ENCODE measurements around the gene TUBB1.
A peak's percentile ranks its signal among the peaks of the same experiment; 100 is the strongest.

TUBB1 gene

GRCh38 chr20:59042151-59042795, 23.0 kb downstream of the TUBB1 start, which contains the start of gene PRELID3B:
Gene PRELID3B, minus strand, starts transcription at chr20:59042786. Its CDS starts 56 bp downstream, at chr20:59042730.
- DNase-seq (ENCODE audit: low read depth in 1 of 2, low spot score in 1 of 2): no peak

DNA sequence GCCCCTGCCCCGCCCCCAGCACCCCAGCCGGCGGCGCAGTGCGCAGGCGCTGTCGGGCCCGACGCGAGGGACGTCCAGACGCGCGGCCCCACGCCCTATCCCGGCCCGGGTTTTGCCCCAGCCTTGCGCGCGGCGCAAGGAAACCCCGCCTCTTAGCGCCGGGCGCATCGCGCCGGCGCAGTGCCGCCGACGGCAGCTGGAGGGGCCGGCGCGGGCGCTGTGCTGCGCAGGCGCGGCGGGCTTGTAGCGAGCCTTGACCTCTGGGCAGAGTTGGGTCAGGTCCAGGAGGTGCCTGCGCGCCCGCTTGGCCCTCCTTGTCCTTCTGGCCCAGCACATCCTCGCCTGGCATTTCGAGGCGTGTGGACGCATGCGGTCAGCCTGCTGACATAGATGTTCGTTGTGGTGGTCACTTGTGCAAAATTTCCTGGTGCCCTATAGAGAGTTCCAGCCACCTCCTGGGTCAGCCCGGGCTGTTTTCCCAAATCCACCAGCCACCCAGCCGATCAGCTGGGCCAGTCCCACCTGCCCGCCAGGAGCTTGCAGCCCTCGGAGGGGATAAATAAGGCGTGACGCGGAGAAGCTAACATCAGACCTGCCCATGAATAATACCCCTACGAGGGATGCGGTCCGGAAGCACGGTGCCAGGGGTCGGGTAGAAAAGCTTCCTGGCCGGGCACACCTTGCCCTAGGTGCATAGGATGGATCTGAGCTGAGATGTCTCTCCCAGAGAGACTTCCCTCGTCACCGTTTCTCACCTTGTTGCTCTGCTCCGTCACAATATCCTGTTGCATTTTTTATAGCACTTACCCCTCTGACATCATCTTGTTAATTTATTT, 23.8 kb downstream of the TUBB1 start:
- DNase-seq (ENCODE audit: low read depth in 1 of 2, low spot score in 1 of 2): peak; percentile 84 to 93

GRCh38 chr20:59043698-59044097, 24.5 kb downstream of the TUBB1 start:
- no peak for DNase-seq (ENCODE audit: low read depth in 1 of 2, low spot score in 1 of 2)

GRCh38 chr20:59044295-59044694, 25.1 kb downstream of the TUBB1 start:
- no peak for DNase-seq (ENCODE audit: low read depth in 1 of 2, low spot score in 1 of 2)

DNA sequence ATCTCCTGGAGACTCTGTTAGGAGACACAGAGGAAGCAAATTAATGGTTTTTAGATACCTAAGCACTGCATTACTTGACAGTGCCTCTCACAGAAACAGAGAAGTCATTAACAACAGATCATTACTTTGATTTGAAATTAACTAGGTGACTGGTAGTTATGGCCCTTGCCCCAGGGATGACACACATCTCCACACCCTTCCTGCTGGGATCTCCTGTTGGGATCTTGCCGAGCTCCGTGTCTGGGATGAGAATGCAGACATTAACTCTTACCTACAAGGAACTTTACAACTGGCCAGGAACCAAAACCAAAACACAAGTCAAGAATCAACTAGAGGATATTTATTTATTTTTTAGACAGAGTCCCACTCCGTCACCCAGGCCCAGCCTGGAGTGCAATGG, 25.6 kb downstream of the TUBB1 start:
- DNase-seq (ENCODE audit: low read depth in 1 of 2, low spot score in 1 of 2): no peak

DNA sequence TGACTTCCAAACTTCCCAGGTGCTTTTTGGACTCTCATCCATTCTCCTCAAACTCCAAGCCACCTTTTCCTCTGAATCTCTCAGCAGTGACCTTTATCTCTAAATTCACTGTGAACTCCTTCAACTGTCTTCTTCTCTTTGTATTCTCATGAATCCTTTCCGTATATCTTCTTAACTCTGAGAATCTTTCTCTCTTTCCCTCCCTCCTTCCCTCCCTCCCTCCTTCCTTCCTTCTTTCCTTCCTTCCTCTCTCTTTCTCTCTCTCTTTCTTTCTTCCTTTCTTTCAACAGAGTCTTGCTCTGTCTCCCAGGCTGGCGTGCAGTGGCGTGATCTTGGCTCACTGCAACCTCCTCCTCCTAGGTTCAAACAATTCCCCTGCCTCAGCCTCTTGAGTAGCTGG, 27.6 kb downstream of the TUBB1 start:
- no peak for DNase-seq (ENCODE audit: low read depth in 1 of 2, low spot score in 1 of 2)

DNA sequence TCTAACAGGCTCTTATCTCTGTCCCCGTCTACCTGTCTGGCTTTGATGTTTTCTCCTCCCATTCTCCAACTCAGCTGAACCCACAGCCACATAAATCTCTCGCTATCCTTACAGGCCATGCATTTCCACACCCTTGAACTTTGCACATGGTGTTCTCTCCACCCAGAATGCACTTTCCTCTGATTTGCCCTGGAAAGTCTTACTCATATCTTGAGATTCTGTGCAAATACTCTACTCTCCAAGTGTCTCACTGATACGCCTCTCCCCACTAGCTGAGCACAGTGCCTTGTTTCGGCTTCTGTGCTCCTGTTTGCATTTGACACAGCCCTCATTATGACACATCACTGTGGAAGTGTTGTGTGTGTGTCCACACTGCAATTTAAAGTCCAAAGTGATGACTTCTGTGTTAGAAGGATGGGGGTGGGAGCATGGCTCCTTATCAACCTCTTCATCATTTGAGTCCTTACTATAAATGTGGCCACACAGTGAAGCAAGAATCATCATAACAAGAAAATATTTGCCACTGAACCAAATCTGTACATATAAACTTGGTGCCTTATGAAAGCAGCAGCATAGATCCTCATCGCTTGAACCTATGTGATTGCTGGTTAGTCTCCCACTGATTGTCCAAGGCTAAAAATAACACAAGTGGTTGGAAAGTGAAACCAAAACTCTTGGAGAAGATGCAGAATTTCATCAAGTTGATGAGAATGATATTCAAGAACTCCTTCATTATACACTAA, 28.9 kb downstream of the TUBB1 start:
- no peak for DNase-seq (ENCODE audit: low read depth in 1 of 2, low spot score in 1 of 2)

DNA sequence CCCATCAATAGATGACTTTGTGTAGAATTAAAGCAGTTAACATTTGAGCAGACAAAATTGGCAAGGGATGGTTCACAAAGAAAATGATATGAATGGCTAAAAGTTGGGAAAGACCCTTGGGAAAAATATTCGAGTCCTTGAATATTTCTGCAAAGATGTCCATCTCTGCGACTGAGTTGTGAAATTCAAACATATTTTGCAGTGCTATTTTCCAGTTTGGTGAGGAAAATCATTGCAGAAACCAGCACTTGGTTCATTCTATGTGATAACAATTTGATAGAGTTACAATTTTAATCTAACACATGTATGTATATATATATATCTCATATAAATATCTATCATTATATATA, 29.4 kb downstream of the TUBB1 start:
- DNase-seq (ENCODE audit: low read depth in 1 of 2, low spot score in 1 of 2): no peak

DNA sequence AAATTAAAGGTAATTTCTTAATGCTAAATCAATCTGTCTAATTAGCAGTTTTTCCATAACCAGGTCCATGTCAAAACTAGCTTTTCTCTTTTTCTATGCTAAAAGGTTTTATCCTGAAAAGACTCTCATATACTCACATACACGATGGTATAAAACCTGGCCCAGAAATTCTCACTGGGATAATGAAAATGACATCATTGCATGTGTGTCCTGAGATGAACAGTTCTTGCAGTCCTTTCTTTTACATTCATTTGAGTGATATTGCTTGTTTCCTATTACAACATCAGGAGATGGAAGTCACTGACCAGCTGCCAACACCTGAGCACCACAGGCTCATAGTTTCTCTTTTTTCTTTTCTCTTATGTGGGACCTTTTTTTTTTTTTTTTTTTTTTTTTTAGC, 31.2 kb downstream of the TUBB1 start:
- no peak for DNase-seq (ENCODE audit: low read depth in 1 of 2, low spot score in 1 of 2)

DNA sequence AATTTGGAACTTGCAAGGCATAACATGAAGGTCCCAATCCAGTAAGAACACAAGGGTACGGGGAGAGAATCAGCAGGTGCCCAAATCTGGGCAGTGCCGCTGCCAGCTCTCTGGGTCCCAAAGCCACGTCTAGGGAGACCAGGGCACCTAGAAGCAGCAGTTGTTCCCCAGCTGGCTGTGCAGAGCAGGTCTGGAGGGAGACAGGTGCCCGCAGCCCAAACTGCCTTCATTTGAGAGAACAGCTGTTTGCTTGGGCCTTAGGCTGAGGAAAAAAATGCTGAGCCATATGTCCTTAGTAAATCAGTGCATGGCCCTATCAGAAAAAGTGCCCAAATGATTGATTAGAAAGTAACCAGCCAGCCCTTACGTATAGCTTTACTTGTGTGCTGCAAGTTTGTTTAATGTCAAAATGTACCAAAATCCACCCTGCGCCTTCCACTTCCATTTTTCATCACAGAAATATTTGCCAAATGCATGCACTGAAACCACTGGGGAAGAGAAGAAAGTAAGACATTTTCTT, 32.5 kb downstream of the TUBB1 start:
- DNase-seq (ENCODE audit: low read depth in 1 of 2, low spot score in 1 of 2): no peak

GRCh38 chr20:59055302-59055701, 36.1 kb downstream of the TUBB1 start:
- no peak for DNase-seq (ENCODE audit: low read depth in 1 of 2, low spot score in 1 of 2)

DNA sequence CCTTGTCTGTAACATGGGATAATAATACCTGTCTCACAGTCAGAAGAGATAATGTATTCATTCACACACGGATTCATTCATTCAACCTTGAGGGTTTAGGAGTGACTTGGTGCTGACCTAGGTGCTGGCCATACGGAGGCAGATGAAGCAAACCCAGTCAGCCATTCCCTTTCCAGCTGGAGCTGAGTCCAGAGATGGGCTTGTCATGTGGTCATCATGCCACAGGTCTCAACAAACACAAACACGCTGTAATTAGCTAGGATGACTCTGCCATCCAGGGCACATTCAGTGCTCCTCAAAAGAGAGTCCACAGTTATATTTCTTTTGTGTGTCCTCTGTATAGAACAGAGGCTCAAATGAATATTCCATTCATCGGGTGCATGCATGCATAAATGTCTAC, 42.9 kb downstream of the TUBB1 start:
- no peak for DNase-seq (ENCODE audit: low read depth in 1 of 2, low spot score in 1 of 2)

DNA sequence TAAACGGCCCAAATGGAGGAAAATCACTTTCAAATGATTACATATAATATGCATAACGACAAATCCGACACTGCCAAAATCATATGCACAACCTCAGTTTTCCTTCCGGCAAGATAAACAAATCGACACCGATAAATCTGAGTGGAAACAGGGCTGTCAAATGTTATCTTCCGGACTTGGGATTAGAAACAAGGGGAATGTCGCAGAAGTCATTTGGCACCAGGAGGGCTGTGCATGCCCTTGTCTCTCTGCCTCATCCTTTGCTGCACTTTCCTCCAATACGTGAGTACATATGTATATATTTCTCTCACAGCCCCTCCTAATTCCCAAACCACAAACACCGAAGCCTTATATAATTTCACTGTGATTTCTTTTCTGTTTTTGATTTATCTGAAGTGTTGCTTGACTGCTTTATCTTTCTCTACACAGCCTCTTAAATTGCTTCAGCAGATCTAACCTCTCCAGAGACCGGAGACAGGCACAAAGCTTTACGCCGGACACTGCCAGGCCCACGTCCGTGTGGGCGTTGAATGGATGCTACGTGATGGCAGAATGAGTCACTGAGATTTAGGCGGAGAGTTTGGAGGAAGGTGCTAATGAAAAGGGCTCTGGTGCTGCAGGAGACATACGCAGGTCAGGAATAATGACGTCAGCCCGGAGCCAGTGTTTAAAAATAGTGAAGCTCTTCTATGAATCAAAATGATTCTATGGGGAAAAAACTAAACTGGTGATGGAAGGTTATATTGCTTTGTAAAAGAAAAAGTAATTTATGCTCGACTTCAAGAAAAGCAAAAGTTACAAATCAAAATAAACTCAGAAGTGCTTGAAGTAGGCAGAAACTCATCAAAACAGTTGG, 44.4 kb downstream of the TUBB1 start:
- DNase-seq (ENCODE audit: low read depth in 1 of 2, low spot score in 1 of 2): no peak

DNA sequence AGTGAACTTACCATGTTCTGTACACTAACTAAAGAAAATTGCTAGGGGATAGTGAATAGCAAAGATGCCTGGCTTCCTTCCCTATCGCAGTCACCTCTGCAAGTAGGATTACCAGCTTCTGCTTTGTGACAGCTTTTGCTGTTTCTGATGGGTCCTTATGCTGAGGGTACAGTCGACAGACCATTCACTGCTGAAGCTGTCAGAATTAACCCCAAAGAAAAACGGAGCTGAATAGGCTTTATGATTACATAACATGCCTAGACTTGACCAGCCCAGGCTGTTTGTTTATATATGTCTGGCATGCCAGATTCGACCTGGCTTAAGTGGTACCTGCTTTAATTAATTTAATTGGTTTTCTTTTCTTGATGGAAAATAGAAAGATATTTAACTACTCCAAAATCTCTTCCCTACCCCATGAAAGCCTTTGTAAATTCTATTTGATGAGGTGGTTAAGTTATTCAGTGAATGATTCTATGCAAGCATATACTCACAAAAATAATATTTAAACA, 45.0 kb downstream of the TUBB1 start:
- DNase-seq (ENCODE audit: low read depth in 1 of 2, low spot score in 1 of 2): no peak

DNA sequence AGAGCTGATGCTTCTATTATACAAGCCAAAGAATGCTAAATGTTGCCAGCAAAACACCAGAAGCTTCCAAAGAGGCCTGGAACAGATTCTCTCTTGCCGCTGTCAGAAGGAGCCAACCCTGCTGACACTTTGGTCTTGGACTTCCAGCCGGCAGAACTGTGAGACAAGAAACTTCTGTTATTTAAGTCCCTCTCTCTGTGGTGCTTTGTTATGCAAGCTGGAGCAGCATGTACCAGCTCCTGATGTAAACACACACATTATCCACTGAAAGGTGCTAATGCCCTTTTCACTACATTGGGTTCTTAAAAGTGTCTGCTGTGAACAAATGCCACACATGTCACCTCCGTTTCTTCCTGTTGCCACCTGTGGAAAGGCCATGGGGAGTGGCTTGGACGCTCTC, 49.3 kb downstream of the TUBB1 start:
- no peak for DNase-seq (ENCODE audit: low read depth in 1 of 2, low spot score in 1 of 2)

- no peak for DNase-seq (ENCODE audit: low read depth in 1 of 2, low spot score in 1 of 2)
Measured at GRCh38 chr20:59069026-59069425, 49.8 kb downstream of the TUBB1 start.

- DNase-seq (ENCODE audit: low read depth in 1 of 2, low spot score in 1 of 2): no peak
Measured at GRCh38 chr20:59071216-59071615, 52.0 kb downstream of the TUBB1 start.

- no peak for DNase-seq (ENCODE audit: low read depth in 1 of 2, low spot score in 1 of 2)
Measured at GRCh38 chr20:59073582-59073981, 54.4 kb downstream of the TUBB1 start.

DNA sequence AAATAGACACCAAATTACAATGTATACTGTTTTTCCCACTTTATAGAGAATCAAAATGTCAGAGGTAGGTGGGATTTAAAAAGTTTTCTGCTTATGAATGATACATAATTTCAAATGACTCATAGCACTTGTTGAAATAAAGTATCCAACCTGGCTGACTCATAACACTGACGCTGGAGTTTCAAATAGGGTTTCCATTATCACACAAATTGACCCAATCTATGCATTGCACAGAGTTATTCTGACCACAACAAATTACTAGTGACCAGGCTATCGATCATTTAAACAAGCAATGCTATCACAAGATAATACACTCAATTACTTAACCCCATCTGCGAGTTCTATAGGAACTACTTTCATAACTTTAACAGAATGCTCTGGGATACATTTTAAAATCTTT, 55.2 kb downstream of the TUBB1 start:
- no peak for DNase-seq (ENCODE audit: low read depth in 1 of 2, low spot score in 1 of 2)

DNA sequence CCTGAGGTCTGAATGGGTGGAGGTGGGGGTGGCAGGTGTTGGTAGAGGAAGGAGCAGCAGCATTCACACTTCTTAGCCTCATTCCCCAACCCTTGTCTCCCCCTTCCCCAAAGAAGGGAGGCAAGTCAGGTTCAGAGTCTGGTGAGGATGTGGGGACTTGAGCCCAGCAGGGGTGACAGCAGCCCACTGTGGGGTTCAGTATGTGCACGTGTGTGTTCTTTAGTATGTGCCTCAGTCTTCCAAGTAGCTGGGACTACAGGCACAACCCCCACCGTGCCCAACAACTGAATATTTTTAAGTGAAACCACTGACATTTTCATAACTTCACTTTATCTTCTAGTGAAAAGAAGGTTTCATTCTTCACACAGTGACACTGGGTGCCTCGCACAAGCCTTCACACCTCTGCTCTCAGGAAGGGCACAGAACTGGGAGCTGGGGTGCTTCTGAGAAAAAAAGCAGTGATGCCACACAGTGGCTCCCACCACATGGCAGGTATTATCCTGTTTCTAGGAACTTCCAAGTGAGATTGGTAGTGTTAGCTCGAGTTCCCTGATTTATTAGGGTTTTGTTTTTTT, 56.8 kb downstream of the TUBB1 start:
- no peak for DNase-seq (ENCODE audit: low read depth in 1 of 2, low spot score in 1 of 2)

Measured in activated T-helper 1 cell treated with anti-CD3 and anti-CD28 coated beads, Interleukin-2, amount 50 U/mL, for 16 hours (primary cell).